K562 (cell line): ENCODE results near the gene THG1L. TPM values are rescaled to one million over a fixed set of nuclear protein-coding genes. Genes with fewer than 3 reads are reported as not detected.

Experiments used
- ATAC-seq: fragments of 200-7000 bp; cut with Tn5 transposase; 3 replicates; pipeline ENCODE4 v1.9.1; 2020; ENCODE audit warnings: moderate library complexity
- BruUV-seq: library from RNA; stranded (reverse); fragments of 400-500 nt; replicated peaks from 2 replicates; lab custom pipeline; 2021; lab: Mats Ljungman, UMichigan
- CTCF ChIA-PET: fragments of 300-600 bp; formaldehyde crosslinking; extraction: SDS; loops from one replicate; lab custom pipeline; 2021; ENCODE audit warnings: low intra/inter-chr PET ratio; lab: Yijun Ruan, JAX
- POLR2A ChIA-PET: fragments of 300-600, 350-650 bp; sonication (Branson Sonifier 250); formaldehyde crosslinking; extraction: SDS; loops from one replicate; lab custom pipeline; 2021; ENCODE audit warnings: antibody characterized with exemption, inconsistent platforms; lab: Yijun Ruan, JAX
- DNase-seq, 4 experiments: peaks; one replicate each; pipeline versions ENCODE4 v3.0.0 to v3.0.0-alpha.2; 2011 to 2018; ENCODE audit warnings: low spot score in 3 of 4, mixed read lengths in 3 of 4; ENCODE audit errors: extremely low read depth in 1 of 4
- FAIRE-seq: peaks from 2 replicates; lab custom pipeline; 2011; peaks lifted over from hg19 to GRCh38; lab: Jason Lieb, UNC
- H2AFZ ChIP-seq: 2 replicates; pipeline ENCODE4 v1.6.0; 2011; ENCODE audit warnings: low read depth, low read length, control low read depth, inconsistent platforms
- H3K27ac ChIP-seq: fragments of 200-600 bp; 3 replicates; pipeline ENCODE4 v1.8.0; 2011; ENCODE audit warnings: low read depth, mild to moderate bottlenecking, control low read depth, inconsistent platforms, low read length, moderate library complexity, mixed read lengths; ENCODE audit errors: extremely low read depth
- H3K27me3 ChIP-seq, 2 experiments: fragments of 300-600 bp in 1 of 2; 2 replicates in 1 of 2; 3 replicates in 1 of 2; pipeline versions ENCODE4 v1.6.0 to v1.8.0; 2011; ENCODE audit warnings: inconsistent platforms in 2 of 2, low read length in 2 of 2, mild to moderate bottlenecking in 1 of 2, mixed read lengths in 1 of 2, moderate library complexity in 1 of 2; ENCODE audit not compliant: control insufficient read depth in 2 of 2, insufficient read depth in 2 of 2
- H3K36me3 ChIP-seq: fragments of 300-600 bp; 3 replicates; pipeline ENCODE4 v1.8.0; 2011; ENCODE audit warnings: mild to moderate bottlenecking, low read length, inconsistent platforms; ENCODE audit not compliant: control insufficient read depth, insufficient read depth
- H3K4me1 ChIP-seq, 2 experiments: fragments of 200-600 bp in 1 of 2; replicated peaks in 1 of 2; 2 replicates in 1 of 2; 3 replicates in 1 of 2; pipeline versions ENCODE4 v1.5.1 to v1.8.0; 2011; ENCODE audit warnings: inconsistent platforms in 2 of 2, low read length in 2 of 2, mild to moderate bottlenecking in 1 of 2, mixed read lengths in 1 of 2, moderate library complexity in 1 of 2; ENCODE audit not compliant: control insufficient read depth in 2 of 2, insufficient read depth in 2 of 2
- H3K4me2 ChIP-seq: 2 replicates; pipeline ENCODE4 v1.6.1; 2011; ENCODE audit warnings: low read length, control low read depth, inconsistent platforms, mixed read lengths; ENCODE audit not compliant: insufficient read depth
- H3K4me3 ChIP-seq: fragments of 200-600 bp; sonication (generic), shearing (Covaris generic); 2 replicates; pipeline ENCODE4 v1.5.1; 2016; ENCODE audit warnings: control low read depth, inconsistent platforms
- H3K79me2 ChIP-seq: fragments of 200-600 bp; 3 replicates; pipeline ENCODE4 v1.8.0; 2011; ENCODE audit warnings: low read length, inconsistent platforms; ENCODE audit not compliant: control insufficient read depth, insufficient read depth
- H3K9ac ChIP-seq, 2 experiments: 2 replicates each; pipeline versions ENCODE4 v1.6.0 to v1.6.1; 2011; ENCODE audit warnings: low read depth in 2 of 2, low read length in 2 of 2, control low read depth in 1 of 2, inconsistent platforms in 1 of 2, mild to moderate bottlenecking in 1 of 2, mixed read lengths in 1 of 2; ENCODE audit not compliant: insufficient read depth in 1 of 2
- H3K9me1 ChIP-seq: one replicate; pipeline ENCODE4 v1.6.0; 2011; ENCODE audit warnings: inconsistent platforms, mild to moderate bottlenecking, low read length, moderate library complexity; ENCODE audit not compliant: control insufficient read depth, insufficient read depth
- H3K9me3 ChIP-seq: replicated peaks from 2 replicates; pipeline ENCODE4 v1.5.1; 2011; ENCODE audit warnings: low read depth, low read length, inconsistent platforms; ENCODE audit not compliant: control insufficient read depth, insufficient read depth
- H4K20me1 ChIP-seq: replicated peaks from 2 replicates; pipeline ENCODE4 v1.6.1; 2011; ENCODE audit warnings: low read length, inconsistent platforms, mixed read lengths; ENCODE audit not compliant: control insufficient read depth, insufficient read depth
- PHTF2 ChIP-seq: fragments of 250-450 bp; sonication (Bioruptor Pico); IDR thresholded peaks from 2 replicates; pipeline ENCODE4 v1.5.0; 2021; ENCODE audit warnings: mild to moderate bottlenecking
- POLR3A ChIP-seq: IDR thresholded peaks from 2 replicates; pipeline ENCODE4 v1.6.1; 2011; ENCODE audit warnings: borderline replicate concordance, mild to moderate bottlenecking, moderate library complexity; ENCODE audit not compliant: insufficient read length, insufficient read depth; ENCODE audit errors: extremely low read depth
- TSHZ1 ChIP-seq: fragments of 250-450 bp; sonication (Bioruptor Pico); IDR thresholded peaks from 2 replicates; pipeline ENCODE4 v1.4.0; 2020; ENCODE audit warnings: mild to moderate bottlenecking, moderate library complexity
- ZNF316 ChIP-seq: fragments of 450-650 bp; IDR thresholded peaks from 2 replicates; pipeline ENCODE4 v1.6.1; 2016
- ZNF766 ChIP-seq: fragments of 200-800 bp; sonication (Bioruptor generic); conservative IDR thresholded peaks from 2 replicates; pipeline ENCODE4 v1.6.1; 2016; ENCODE audit warnings: missing genetic modification characterization, missing compliant biosample characterization
- WGBS: fragments of 100-300 bp; shearing (Covaris generic); methylation state at CpG from one replicate; pipeline ENCODE4 v1.1.6; 2016; ENCODE audit warnings: low coverage, mixed read lengths; ENCODE audit not compliant: insufficient coverage; ENCODE audit errors: missing lambda C conversion rate; 5-methylcytosine and 5-hydroxymethylcytosine counted together
- in situ Hi-C: fragments of 300-500 bp; cut with MboI; formaldehyde crosslinking; loops from 4 replicates; pipeline ENCODE4 v1.15.0; 2018; ENCODE audit warnings: inconsistent platforms, mixed read lengths
- intact Hi-C: fragments of 100-400 bp; cut with micrococcal nuclease; formaldehyde crosslinking; loops from 2 replicates; pipeline ENCODE4 v1.14.2; 2022
- polyA plus RNA-seq, 8 experiments: library from polyadenylated mRNA; depleted of rRNA in 4 of 8; stranded (reverse) in 5 of 8; unstranded in 3 of 8; fragments of >200 nt; fragmentation: Nextera tagmentation in 2 of 8; fragmentation: Illumina TruSeq in 1 of 8; extraction: Ambion mirVana in 2 of 8; extraction: Trizol in 1 of 8; gene quantifications; 2 replicates each; pipeline versions ENCODE4 v1.2.1 to v1.2.3, GENCODE V29; 2011 to 2014; ENCODE audit warnings: inconsistent platforms in 1 of 8, missing spikeins in 1 of 8
- small RNA-seq: library from RNA; depleted of rRNA; stranded (forward); fragments of <200 nt; gene quantifications from one replicate; pipeline ENCODE3, GENCODE V24; 2014
- total RNA-seq, 7 experiments: library from RNA; depleted of rRNA in 6 of 7; stranded (reverse); fragments of >200 nt in 6 of 7; fragmentation: Illumina TruSeq in 2 of 7; extraction: Trizol in 2 of 7; gene quantifications; 2 replicates each; pipeline versions ENCODE4 v1.2.1 to v1.2.3, GENCODE V29; 2011 to 2021; ENCODE audit warnings: low replicate concordance in 1 of 7

The THG1L gene
- total and polyA plus RNA-seq, 9 of the 15 experiments (the other 6 are each of a cell fraction or from before 2014, with no cell fraction given), result 21.8 to 40.7 (median 28.0) TPM

DNA sequence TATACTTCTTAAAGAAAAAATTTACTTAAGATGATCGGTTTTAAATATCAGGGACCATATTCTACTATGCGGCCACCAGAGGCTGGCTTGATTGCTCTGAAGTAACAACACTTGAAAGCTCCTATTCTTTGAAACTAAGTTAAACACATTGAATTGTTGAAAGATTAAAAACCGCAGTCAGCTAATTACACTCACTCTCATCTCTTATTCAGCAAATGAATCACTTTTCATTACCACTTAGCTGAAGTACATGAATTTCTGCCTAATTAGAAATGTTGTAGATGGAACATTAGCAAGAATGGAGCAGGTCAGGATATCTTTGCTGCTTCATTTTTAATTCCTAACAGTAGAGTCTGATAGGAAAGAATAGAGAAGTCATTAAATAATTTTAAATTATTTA, 54.6 kb downstream of the THG1L start:
- ChIA-PET CTCF (no interaction called here), POLR2A (no interaction called here)
- ATAC-seq (no peak), FAIRE-seq (no peak), DNase-seq (no peak)
- WGBS, result 95% methylated on average over 3 of the region's 3 CpGs
- H3K4me2 ChIP-seq, result no peak overlapping the region
- no peak overlapping the region for H3K4me3 ChIP-seq
- intact Hi-C loops, result no loop called here
- H3K9me1 ChIP-seq, result no peaks in the 10 kb centered on the region
- in situ Hi-C loops, result no loop called here
- BruUV-seq, result no TSS peak
- no peak overlapping the region for H2AFZ ChIP-seq
- no peak overlapping the region for H3K27ac ChIP-seq
- no peaks in the 10 kb centered on the region for H4K20me1 ChIP-seq
- no peaks in the 10 kb centered on the region for H3K79me2 ChIP-seq
- H3K9ac ChIP-seq, result no peak overlapping the region
- no peaks in the 10 kb centered on the region for H3K4me1 ChIP-seq
- no peaks in the 10 kb centered on the region for H3K27me3 ChIP-seq
- TF ChIP-seq ZNF316, result 0 out of 2 replicates have a peak, but pooled peaks have one; percentile 3
- no peak for TF ChIP-seq TSHZ1 (CRISPR knock-in tag)
- no peak for TF ChIP-seq ZNF766 (CRISPR knock-in tag)
- TF ChIP-seq POLR3A, result no peak
- TF ChIP-seq PHTF2, result no peak
- peaks cover 46% of the 10 kb centered on the region for H3K36me3 ChIP-seq
- no peaks in the 10 kb centered on the region for H3K9me3 ChIP-seq

Small RNAs within 50 kb of the gene (small RNA-seq; reads per million reads assigned to genes)
- gene AC026407.1, result not detected

Other genes starting within 250 kb of the THG1L start
- gene ADAM19, start 155.6 kb upstream of the THG1L start, total RNA-seq (2014; rRNA removed), result 0.36 and 0.65 TPM in 2 replicates
- 0.38 and 0.44 TPM in 2 replicates for gene ADAM19, start 155.6 kb upstream of the THG1L start, total RNA-seq (2014; rRNA removed; fragmentation: Illumina TruSeq; extraction: Trizol)
- gene ADAM19, start 155.6 kb upstream of the THG1L start, total RNA-seq (2015; rRNA removed; fragmentation: Illumina TruSeq; extraction: Trizol), result 0.43 and 0.53 TPM in 2 replicates
- 1.0 and 1.1 TPM in 2 replicates for gene ADAM19, start 155.6 kb upstream of the THG1L start, total RNA-seq (2021)
- gene ADAM19, start 155.6 kb upstream of the THG1L start, polyA plus RNA-seq (2011; rRNA removed), result 0.11 and 0.24 TPM in 2 replicates
- gene ADAM19, start 155.6 kb upstream of the THG1L start, polyA plus RNA-seq (2014; fragmentation: Illumina TruSeq; extraction: Trizol), result 0.58 TPM in 2 replicates
- gene ADAM19, start 155.6 kb upstream of the THG1L start, polyA plus RNA-seq (2014; fragmentation: Nextera tagmentation; extraction: Ambion mirVana), result under 1 TPM; 0.11 to 0.24 TPM
- 0.30 and 0.89 TPM in 2 replicates for gene ADAM19, start 155.6 kb upstream of the THG1L start, polyA plus RNA-seq (2014; rRNA removed)
- not detected in 2 replicates for gene SOX30, start 79.0 kb upstream of the THG1L start, total RNA-seq (2014; rRNA removed)
- not detected in 2 replicates for gene SOX30, start 79.0 kb upstream of the THG1L start, total RNA-seq (2014; rRNA removed; fragmentation: Illumina TruSeq; extraction: Trizol)
- gene SOX30, start 79.0 kb upstream of the THG1L start, total RNA-seq (2015; rRNA removed; fragmentation: Illumina TruSeq; extraction: Trizol), result not detected in 2 replicates
- not detected in 2 replicates for gene SOX30, start 79.0 kb upstream of the THG1L start, total RNA-seq (2021)
- gene SOX30, start 79.0 kb upstream of the THG1L start, polyA plus RNA-seq (2011; rRNA removed), result not detected in 2 replicates
- gene SOX30, start 79.0 kb upstream of the THG1L start, polyA plus RNA-seq (2014; fragmentation: Illumina TruSeq; extraction: Trizol), result not detected in 2 replicates
- not detected for gene SOX30, start 79.0 kb upstream of the THG1L start, polyA plus RNA-seq (2014; fragmentation: Nextera tagmentation; extraction: Ambion mirVana)
- not detected in 2 replicates for gene SOX30, start 79.0 kb upstream of the THG1L start, polyA plus RNA-seq (2014; rRNA removed)
- gene C5orf52, start 59.9 kb upstream of the THG1L start, total RNA-seq (2014; rRNA removed), result not detected in 2 replicates
- gene C5orf52, start 59.9 kb upstream of the THG1L start, total RNA-seq (2014; rRNA removed; fragmentation: Illumina TruSeq; extraction: Trizol), result not detected in 2 replicates
- not detected in 2 replicates for gene C5orf52, start 59.9 kb upstream of the THG1L start, total RNA-seq (2015; rRNA removed; fragmentation: Illumina TruSeq; extraction: Trizol)
- not detected in 2 replicates for gene C5orf52, start 59.9 kb upstream of the THG1L start, total RNA-seq (2021)
- gene C5orf52, start 59.9 kb upstream of the THG1L start, polyA plus RNA-seq (2011; rRNA removed), result not detected in 2 replicates
- gene C5orf52, start 59.9 kb upstream of the THG1L start, polyA plus RNA-seq (2014; fragmentation: Illumina TruSeq; extraction: Trizol), result not detected in 2 replicates
- gene C5orf52, start 59.9 kb upstream of the THG1L start, polyA plus RNA-seq (2014; fragmentation: Nextera tagmentation; extraction: Ambion mirVana), result not detected
- not detected in 2 replicates for gene C5orf52, start 59.9 kb upstream of the THG1L start, polyA plus RNA-seq (2014; rRNA removed)
- 4.3 and 4.7 TPM in 2 replicates for gene LSM11, start 12.3 kb downstream of the THG1L start, total RNA-seq (2014; rRNA removed)
- gene LSM11, start 12.3 kb downstream of the THG1L start, total RNA-seq (2014; rRNA removed; fragmentation: Illumina TruSeq; extraction: Trizol), result 6.3 and 8.2 TPM in 2 replicates
- 4.8 and 5.1 TPM in 2 replicates for gene LSM11, start 12.3 kb downstream of the THG1L start, total RNA-seq (2015; rRNA removed; fragmentation: Illumina TruSeq; extraction: Trizol)
- 6.2 and 6.7 TPM in 2 replicates for gene LSM11, start 12.3 kb downstream of the THG1L start, total RNA-seq (2021)
- 7.5 and 9.4 TPM in 2 replicates for gene LSM11, start 12.3 kb downstream of the THG1L start, polyA plus RNA-seq (2011; rRNA removed)
- gene LSM11, start 12.3 kb downstream of the THG1L start, polyA plus RNA-seq (2014; fragmentation: Illumina TruSeq; extraction: Trizol), result 4.7 and 5.0 TPM in 2 replicates
- gene LSM11, start 12.3 kb downstream of the THG1L start, polyA plus RNA-seq (2014; fragmentation: Nextera tagmentation; extraction: Ambion mirVana), result 1 to 10 TPM; 1.8 to 2.6 TPM
- 4.3 and 4.6 TPM in 2 replicates for gene LSM11, start 12.3 kb downstream of the THG1L start, polyA plus RNA-seq (2014; rRNA removed)
- 47.5 and 62.6 TPM in 2 replicates for gene CLINT1, start 127.7 kb downstream of the THG1L start, total RNA-seq (2014; rRNA removed)
- 72.9 and 76.9 TPM in 2 replicates for gene CLINT1, start 127.7 kb downstream of the THG1L start, total RNA-seq (2014; rRNA removed; fragmentation: Illumina TruSeq; extraction: Trizol)
- gene CLINT1, start 127.7 kb downstream of the THG1L start, total RNA-seq (2015; rRNA removed; fragmentation: Illumina TruSeq; extraction: Trizol), result 66.7 and 71.4 TPM in 2 replicates
- 70.4 and 73.2 TPM in 2 replicates for gene CLINT1, start 127.7 kb downstream of the THG1L start, total RNA-seq (2021)
- gene CLINT1, start 127.7 kb downstream of the THG1L start, polyA plus RNA-seq (2011; rRNA removed), result 125 and 162 TPM in 2 replicates
- 104 and 120 TPM in 2 replicates for gene CLINT1, start 127.7 kb downstream of the THG1L start, polyA plus RNA-seq (2014; fragmentation: Illumina TruSeq; extraction: Trizol)
- gene CLINT1, start 127.7 kb downstream of the THG1L start, polyA plus RNA-seq (2014; fragmentation: Nextera tagmentation; extraction: Ambion mirVana), result 10 to 100 TPM; 23.6 to 24.5 TPM
- 69.5 and 78.9 TPM in 2 replicates for gene CLINT1, start 127.7 kb downstream of the THG1L start, polyA plus RNA-seq (2014; rRNA removed)